Omental fat pad (tissue), 4 donors: ENCODE measurements around the gene CACNA1I. TPM values are rescaled to one million over a fixed set of nuclear protein-coding genes. Genes with fewer than 3 reads are reported as not detected.

Experiments used
- ATAC-seq: fragments of 150-250 bp; one replicate; pipeline ENCODE4 v1.9.1; 2016; ENCODE audit warnings: mild to moderate bottlenecking, moderate library complexity; ENCODE audit not compliant: low FRiP score
- DNase-seq: peaks from one replicate; pipeline ENCODE4 v3.0.0-alpha.2; 2019; ENCODE audit warnings: low spot score
- CTCF ChIP-seq, 3 donors: fragments of 450-650 bp; IDR thresholded peaks; one replicate each; pipeline ENCODE4 v1.5.1; 2016 to 2017; ENCODE audit warnings: antibody characterized with exemption in 3 of 3, mild to moderate bottlenecking in 3 of 3, moderate library complexity in 2 of 3
- total RNA-seq, 4 donors: library from RNA; depleted of rRNA; stranded (reverse); fragments of >200 nt; gene quantifications; one replicate each; pipeline ENCODE4 v1.1.0, GENCODE V29; 2016

CACNA1I gene
- total RNA-seq, 4 donors from 2014 or later = 0.09 to 0.38 (median 0.26) TPM

- ATAC-seq = no peak
- DNase-seq = no peak
- TF ChIP-seq CTCF (IDR thresholded peaks at IDR 0.05) = no peak
Measured at GRCh38 chr22:39697790-39698430, 127.4 kb downstream of the CACNA1I start.

- no peak for ATAC-seq
- no peak for TF ChIP-seq CTCF (IDR thresholded peaks at IDR 0.05)
Measured at GRCh38 chr22:39699631-39700360, 129.2 kb downstream of the CACNA1I start.

GRCh38 chr22:39700565-39700964 lies 130.0 kb downstream of the CACNA1I start:
- DNase-seq (no peak), ATAC-seq (no peak)
- no peak for TF ChIP-seq CTCF (IDR thresholded peaks at IDR 0.05)

More at GRCh38 chr22:39699631-39700360, 129.2 kb downstream of the CACNA1I start:
- no peak for DNase-seq

- ATAC-seq (no peak), DNase-seq (no peak)
- no peak for TF ChIP-seq CTCF (IDR thresholded peaks at IDR 0.05)
Measured at GRCh38 chr22:39703091-39703490, 132.5 kb downstream of the CACNA1I start.

- DNase-seq (no peak), ATAC-seq (peak; percentile 48)
- no peak for TF ChIP-seq CTCF (IDR thresholded peaks at IDR 0.05)
Measured at GRCh38 chr22:39703928-39704639, 133.5 kb downstream of the CACNA1I start.

- DNase-seq = no peak
- no peak for ATAC-seq
- TF ChIP-seq CTCF (IDR thresholded peaks at IDR 0.05) = no peak
Measured at GRCh38 chr22:39705386-39705785, 134.8 kb downstream of the CACNA1I start.
